ENCODE data around the gene CRTC1.

Gene CRTC1

GRCh38 chr19:18697680-18698079 is 14.2 kb downstream of the CRTC1 start:
- no peak for ATAC-seq
- TF ChIP-seq ZFP30 (CRISPR knock-in tag; IDR thresholded peaks at IDR 0.05) (no peak), ZNF70 (CRISPR knock-in tag; IDR thresholded peaks at IDR 0.05) (no peak), ZNF8 (CRISPR knock-in tag; IDR thresholded peaks at IDR 0.05) (no peak), POU6F1 (CRISPR knock-in tag; IDR thresholded peaks at IDR 0.05; ENCODE audit: borderline replicate concordance, low read depth) (no peak), ZNF565 (CRISPR knock-in tag; conservative IDR thresholded peaks at IDR 0.05; ENCODE audit: low read depth) (no peak), SNAI2 (CRISPR knock-in tag; IDR thresholded peaks at IDR 0.05) (no peak), ARNTL (CRISPR knock-in tag; IDR thresholded peaks at IDR 0.05; ENCODE audit: borderline replicate concordance, low read depth) (no peak), CREB5 (CRISPR knock-in tag; IDR thresholded peaks at IDR 0.05; ENCODE audit: low read depth) (no peak), TSHZ2 (CRISPR knock-in tag; IDR thresholded peaks at IDR 0.05) (no peak), BACH2 (CRISPR knock-in tag; IDR thresholded peaks at IDR 0.05; ENCODE audit: borderline replicate concordance) (no peak), OSR1 (CRISPR knock-in tag; IDR thresholded peaks at IDR 0.05) (no peak), ZFP3 (CRISPR knock-in tag; IDR thresholded peaks at IDR 0.05) (no peak)

GRCh38 chr19:18698321-18699167 is 15.1 kb downstream of the CRTC1 start:
- TF ChIP-seq ZNF565 (CRISPR knock-in tag; conservative IDR thresholded peaks at IDR 0.05; ENCODE audit: low read depth) (no peak), ZC3H10 (CRISPR knock-in tag; IDR thresholded peaks at IDR 0.05) (no peak), RARB (CRISPR knock-in tag; IDR thresholded peaks at IDR 0.05) (no peak), CSRNP3 (CRISPR knock-in tag; IDR thresholded peaks at IDR 0.05) (no peak), ZNF70 (CRISPR knock-in tag; IDR thresholded peaks at IDR 0.05) (no peak), ZFP30 (CRISPR knock-in tag; IDR thresholded peaks at IDR 0.05) (no peak), ESRRG (CRISPR knock-in tag; IDR thresholded peaks at IDR 0.05) (no peak), ZFP3 (CRISPR knock-in tag; IDR thresholded peaks at IDR 0.05) (no peak), BACH2 (CRISPR knock-in tag; IDR thresholded peaks at IDR 0.05; ENCODE audit: borderline replicate concordance) (no peak), GLIS3 (CRISPR knock-in tag; IDR thresholded peaks at IDR 0.05) (no peak), ZNF8 (CRISPR knock-in tag; IDR thresholded peaks at IDR 0.05) (no peak), PPARA (CRISPR knock-in tag; IDR thresholded peaks at IDR 0.05; ENCODE audit: borderline replicate concordance) (no peak), POU6F1 (CRISPR knock-in tag; IDR thresholded peaks at IDR 0.05; ENCODE audit: borderline replicate concordance, low read depth) (no peak), CSDC2 (CRISPR knock-in tag; IDR thresholded peaks at IDR 0.05) (no peak), PATZ1 (CRISPR knock-in tag; IDR thresholded peaks at IDR 0.05; ENCODE audit: borderline replicate concordance) (no peak), ARNTL (CRISPR knock-in tag; IDR thresholded peaks at IDR 0.05; ENCODE audit: borderline replicate concordance, low read depth) (no peak)
- ATAC-seq, result no peak

Measured in SK-N-SH treated with all-trans-retinoic acid at 6 μM for 48 hours (cell line).